Gastrocnemius medialis (tissue), 4 donors: ENCODE data around the gene NDST4.

ENCODE experiments used
- POLR2A ChIP-seq, 2 donors: fragments of 450-650 bp; IDR thresholded peaks; one replicate each; pipeline ENCODE4 v1.6.1; 2017; ENCODE audit warnings: antibody characterized with exemption in 2 of 2, mild to moderate bottlenecking in 2 of 2, moderate library complexity in 2 of 2
- TF ChIP-seq, protein P1 (sequence below), 5 experiments: fragments of 450-650 bp in 3 of 5; fragments of 200-600 bp in 2 of 5; sonication (generic) in 2 of 5; IDR thresholded peaks in 4 of 5; conservative IDR thresholded peaks in 1 of 5; 1 replicate in 4 of 5; 2 replicates in 1 of 5; pipeline ENCODE4 v1.5.1; 2016 to 2019; ENCODE audit warnings: antibody characterized with exemption in 5 of 5, mild to moderate bottlenecking in 3 of 5, moderate library complexity in 3 of 5

DNA sequence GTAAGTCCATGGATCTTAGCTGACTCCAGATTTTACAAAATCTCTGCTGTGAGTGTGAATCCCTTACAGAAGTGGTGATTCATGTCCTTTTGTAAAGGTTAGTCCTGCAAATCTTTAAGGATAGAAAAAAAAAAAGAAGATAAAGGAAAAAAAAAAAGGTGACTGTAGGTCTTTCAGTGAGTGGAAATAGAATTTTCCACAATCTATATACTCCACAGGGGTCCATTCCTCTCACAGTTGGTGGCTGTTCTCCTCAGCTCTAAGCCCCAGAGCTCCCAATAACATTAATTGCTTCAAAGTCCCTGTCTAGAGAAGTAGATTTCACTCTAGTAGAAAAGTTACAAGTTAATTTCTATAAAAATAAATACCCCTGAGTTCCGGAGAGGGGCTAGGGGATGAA, 189.1 kb downstream of the NDST4 start:
- TF ChIP-seq POLR2A (IDR thresholded peaks at IDR 0.05) = no peak
- TF ChIP-seq, protein P1, sequence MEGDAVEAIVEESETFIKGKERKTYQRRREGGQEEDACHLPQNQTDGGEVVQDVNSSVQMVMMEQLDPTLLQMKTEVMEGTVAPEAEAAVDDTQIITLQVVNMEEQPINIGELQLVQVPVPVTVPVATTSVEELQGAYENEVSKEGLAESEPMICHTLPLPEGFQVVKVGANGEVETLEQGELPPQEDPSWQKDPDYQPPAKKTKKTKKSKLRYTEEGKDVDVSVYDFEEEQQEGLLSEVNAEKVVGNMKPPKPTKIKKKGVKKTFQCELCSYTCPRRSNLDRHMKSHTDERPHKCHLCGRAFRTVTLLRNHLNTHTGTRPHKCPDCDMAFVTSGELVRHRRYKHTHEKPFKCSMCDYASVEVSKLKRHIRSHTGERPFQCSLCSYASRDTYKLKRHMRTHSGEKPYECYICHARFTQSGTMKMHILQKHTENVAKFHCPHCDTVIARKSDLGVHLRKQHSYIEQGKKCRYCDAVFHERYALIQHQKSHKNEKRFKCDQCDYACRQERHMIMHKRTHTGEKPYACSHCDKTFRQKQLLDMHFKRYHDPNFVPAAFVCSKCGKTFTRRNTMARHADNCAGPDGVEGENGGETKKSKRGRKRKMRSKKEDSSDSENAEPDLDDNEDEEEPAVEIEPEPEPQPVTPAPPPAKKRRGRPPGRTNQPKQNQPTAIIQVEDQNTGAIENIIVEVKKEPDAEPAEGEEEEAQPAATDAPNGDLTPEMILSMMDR (IDR thresholded peaks at IDR 0.05 in 4 of 5, conservative IDR thresholded peaks at IDR 0.05 in 1 of 5) = no peak
